Renal cortical epithelial cell (primary cell): ENCODE measurements around the gene YARS1. TPM values are rescaled to one million over a fixed set of nuclear protein-coding genes. Genes with fewer than 3 reads are reported as not detected.
A peak's percentile ranks its signal among the peaks of the same experiment; 100 is the strongest.

Source experiments
- DNase-seq: peaks from one replicate; pipeline ENCODE4 v3.0.0-alpha.2; 2011; ENCODE audit warnings: low read depth
- total RNA-seq: library from RNA; depleted of rRNA; stranded (reverse); fragments of >200 nt; gene quantifications from 2 replicates; pipeline ENCODE4 v1.2.3, GENCODE V29; 2014

The YARS1 gene
- total RNA-seq, 1 donor from 2014 or later, result 94.7 TPM

DNA sequence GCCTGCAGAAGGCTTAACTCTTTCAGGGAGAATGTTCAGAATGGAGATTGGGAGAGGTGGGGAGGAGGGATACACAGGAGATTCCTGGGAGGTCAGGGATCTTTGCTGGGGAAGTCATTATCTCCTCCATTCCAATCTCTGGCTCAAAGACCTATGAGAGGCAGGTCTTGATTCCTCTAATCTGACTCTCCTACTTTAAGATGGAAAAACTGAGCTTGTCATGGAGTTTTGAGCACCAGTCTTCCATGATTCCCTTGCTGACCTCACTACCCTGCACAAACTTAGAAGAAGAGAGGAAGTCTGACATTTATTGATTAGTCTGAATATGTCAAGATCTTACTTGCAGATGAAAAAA, 73.1 kb downstream of the YARS1 start:
- DNase-seq, result peak; percentile 36

DNA sequence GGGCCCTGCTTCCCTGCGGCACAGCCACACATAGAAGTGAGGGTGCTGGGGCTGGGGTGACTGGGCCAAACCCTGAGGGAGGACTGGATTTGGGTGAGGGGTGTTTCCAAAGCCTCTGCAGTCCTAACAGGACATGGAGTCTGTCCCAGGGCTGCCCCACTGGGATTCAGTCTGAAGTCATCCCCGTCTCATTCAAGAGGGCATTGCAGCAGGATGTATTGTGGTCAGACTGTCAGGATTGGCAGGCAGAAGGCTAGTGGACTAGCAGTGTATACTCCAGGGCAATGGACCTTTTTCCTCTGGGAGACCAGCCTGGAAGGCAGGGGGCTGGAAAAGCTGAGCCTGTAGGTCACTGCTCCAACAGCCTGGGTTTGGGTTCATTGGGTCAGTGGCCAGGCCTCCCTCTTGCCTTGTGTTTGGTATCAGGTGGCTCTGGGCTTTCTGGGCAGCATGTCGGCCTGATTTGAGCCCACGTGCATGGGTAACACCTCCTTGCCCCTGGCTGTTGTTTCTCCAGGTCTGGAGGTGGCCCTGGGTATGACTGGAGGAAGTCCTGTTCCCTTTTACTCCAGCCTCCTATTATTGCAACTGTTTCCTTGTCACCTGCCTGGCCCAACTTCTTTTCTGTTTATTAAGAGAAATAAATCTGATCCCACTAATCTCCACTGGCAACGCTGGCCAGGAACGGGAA, 73.6 kb downstream of the YARS1 start:
- peak; percentile 40 for DNase-seq

DNA sequence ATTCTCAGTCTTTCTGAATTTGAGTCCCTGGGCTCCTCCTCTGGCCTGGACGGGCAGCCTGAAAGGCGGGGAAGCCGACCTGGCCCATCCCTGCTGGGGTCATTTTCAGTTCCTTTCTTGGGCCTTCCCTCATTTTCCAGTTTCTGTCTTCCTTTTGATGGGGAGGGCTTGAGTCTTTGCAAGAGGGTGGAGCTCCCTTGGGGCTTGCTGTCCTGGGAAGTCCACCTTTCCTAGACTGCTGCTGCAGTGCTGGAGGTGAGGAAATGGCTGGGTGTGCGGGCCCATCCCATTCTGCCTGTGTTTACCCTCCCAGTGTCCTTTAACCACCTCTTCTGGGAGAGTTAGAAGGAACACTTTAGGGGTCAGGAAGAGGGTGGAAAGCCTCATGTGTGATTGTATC, 74.2 kb downstream of the YARS1 start:
- DNase-seq, result no peak

DNA sequence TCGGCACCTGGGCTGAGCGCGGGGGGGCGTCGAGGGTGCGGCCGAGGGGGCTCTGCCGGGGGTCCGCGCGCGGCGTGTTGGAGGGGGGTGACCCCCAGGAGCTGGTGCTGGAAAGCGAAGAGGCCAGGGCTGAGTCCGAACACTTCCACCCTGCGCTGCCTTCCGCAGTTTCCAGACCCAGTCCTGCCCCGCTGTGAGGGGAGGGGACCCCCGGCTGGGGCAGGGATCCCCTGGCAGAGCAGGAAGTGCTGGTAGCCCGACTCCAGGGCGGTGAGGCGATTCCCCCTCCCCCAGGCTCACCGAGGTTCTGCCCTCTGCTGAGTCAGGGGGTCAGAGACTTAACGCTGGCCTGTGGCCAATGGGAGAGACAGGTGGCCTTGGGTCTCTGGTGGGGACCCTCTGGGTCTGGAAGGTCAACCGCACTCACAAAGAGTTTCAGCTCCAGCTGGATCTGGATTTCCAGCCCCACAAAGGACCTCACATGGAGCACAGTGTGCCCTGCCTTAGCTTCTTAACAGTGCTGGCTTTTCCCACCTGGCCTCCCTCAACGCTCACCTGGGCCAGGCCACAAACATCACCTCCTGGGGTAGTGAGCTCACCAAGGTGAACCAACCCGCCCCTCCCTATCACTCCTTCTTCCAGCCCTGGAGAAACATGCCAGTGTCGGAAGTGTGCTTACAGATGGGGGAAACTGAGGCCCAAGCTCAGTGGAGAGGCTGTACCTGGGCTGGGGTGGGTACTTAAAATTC, 74.8 kb downstream of the YARS1 start:
- DNase-seq, result no peak

DNA sequence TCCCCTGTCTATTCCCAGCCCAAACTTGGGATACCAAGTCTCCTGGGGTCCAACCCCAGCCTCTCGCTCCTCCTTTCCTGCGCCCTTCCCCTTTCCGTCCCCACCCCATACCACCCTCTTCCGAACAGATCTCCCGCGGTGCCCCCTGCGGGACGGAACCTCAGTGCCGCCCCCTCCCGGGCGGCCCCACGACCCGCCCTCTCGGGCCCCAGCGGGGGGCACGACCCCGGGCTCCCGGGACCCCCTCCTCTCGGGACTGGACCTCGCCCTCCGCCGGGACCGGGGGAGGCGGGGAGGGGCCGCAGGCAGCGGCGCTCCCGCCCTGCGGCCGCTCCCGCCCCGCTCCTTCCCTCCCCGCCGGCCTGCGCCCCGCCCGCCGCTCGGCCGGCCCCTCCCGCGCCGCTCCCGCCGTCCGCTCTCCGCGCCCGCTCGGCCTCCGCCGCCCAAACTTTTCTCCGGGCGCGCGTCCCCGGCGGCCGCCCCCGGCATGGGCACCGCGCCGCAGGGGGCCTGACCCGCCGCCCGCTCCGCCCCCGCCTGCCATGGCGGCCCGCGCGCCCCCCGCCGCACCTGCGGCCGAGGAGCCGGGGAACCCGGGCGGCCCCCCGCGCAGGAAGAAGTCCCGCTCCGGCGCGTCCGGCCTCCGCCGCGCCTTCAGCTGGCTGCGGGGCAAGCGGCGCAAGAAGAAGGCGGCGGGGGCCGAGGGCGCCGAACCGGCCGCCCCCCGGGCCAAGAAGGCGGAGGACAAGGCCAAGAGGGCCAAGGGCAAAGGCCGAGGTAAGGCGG, 75.6 kb downstream of the YARS1 start:
- DNase-seq, result no peak

DNA sequence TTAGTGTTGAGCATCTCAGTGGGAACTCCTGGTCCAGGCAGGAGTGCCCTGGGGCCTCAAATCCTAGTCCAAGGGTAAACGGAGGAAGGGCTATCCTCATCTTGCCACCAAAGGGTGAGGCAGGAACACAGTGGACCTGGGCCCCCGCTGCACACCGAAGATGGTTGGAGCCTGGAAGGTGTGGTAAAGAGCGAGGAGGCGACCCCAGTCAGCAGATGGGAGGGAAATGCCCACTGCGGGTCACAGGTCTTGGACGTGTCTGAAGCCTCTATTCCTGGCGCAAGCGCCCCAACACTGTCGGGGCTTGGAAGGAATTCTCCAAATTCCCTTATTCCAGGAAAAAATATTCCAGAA, 76.1 kb downstream of the YARS1 start:
- no peak for DNase-seq

DNA sequence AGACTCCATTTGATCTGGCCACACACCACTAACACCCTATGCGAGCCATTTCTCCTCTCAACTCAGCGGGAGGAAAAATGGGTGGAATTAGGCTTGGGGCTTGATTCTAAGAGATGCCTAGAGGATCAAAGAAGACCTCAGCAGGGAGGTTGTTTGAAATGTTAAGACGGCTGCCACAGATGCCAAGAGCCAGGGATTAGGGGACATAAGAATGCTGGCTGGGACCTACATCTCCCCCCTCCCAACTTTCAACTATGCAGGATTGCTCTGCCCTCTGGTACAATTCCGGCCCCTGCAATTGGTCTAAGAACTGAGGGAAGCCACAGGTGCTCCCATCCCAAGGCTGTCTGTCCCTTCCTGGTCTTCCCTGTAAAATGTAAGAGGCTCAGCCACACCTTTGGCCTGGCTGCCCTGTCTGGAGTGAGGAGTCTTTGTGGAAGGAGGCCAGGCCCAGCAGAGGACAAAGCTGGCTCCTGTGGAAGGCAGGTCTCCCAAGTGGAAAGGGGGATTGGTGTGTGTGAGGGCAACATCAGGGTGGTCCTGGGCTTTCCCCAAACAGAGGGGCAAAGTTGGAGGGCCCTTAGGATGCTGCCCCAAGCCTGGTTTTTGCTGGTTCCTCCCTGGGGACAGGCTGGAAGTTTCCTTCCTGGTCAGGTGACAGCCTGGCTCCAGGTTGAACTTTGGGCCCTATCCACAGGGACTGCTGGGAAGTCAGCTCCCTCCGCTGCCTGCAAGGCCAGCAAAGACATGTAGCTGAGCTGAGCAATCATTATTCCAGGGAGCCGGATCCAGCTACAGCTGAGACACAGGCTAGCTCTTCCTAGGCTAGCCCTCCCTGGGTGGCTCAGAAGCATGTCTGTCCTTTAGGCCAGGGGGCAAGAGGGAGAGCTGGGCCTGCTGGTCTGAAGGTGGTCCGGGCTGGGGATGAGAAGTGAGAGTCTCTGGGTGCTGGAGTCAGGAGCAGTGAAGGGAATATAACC, 80.1 kb downstream of the YARS1 start:
- no peak for DNase-seq

DNA sequence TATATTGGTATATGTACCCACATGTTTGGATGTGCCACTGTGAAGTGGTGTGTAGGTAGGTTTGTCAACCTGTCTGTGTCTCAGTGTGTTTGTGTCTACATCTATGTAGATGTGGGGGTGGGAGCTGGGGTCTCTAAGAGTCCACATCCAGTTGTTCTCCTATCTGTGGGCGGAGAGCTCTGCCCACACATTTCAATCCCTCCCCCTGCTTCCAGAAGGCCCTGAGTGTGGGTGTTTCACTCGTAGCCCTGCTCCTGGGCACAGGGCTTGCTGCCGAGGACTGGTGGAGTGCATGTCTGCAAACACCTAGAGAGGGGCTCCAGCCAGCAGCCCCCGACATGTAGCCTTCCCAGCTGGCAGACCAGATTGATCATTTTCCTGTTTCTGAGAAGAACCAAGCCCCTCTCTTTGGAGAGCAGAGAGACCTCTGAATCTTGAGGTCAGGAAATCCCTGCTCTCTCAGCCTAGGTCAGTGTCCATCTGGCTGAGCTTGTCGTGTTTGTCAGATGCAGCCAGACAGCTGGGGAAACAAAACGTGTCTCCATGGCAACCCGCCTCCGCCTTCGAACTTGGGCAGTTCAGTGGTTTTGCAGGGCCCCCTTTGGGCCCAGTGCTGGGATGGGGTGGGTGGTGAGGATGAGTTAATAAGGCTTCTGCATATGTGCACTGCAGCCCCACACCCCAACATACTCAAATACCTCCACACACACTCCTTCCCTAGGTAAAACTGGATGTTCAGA, 83.4 kb downstream of the YARS1 start:
- DNase-seq, result no peak

DNA sequence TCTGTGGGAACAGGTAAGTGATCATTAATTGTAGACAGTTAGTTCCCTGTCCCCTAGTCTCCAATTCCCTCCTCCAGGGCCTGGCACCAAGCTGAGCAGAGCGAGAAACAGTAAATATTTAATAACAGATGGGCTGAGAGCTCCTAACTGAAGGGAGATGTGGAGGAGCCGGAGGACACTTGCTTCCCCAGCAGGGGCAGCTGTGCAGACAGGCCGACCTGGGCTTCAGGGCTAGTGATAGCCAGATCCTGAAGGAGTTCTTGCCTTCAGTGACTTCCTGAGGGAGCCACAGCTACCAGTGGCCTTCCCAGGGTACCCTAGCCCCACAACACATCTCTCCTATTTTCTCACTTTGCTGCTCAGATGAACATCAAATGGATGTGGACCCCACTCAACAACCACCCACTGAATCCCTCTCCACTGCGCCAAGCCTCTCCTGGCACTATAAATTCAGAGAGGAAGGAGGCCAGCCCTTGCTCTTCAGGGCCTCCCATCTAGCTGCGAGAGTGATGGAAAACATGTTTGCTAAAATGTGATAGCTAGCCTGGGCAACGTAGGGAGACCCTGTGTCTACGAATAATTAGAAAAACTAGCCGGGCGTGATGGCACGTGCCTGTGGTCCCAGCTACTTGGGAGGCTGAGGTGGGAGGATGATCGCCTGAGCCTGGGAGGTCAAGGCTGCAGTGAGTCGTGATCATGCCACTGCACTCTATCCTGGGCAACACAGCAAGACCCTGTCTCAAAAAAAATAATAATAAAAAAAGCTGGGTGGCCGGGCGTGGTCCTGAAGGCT, 87.7 kb downstream of the YARS1 start:
- no peak for DNase-seq

DNA sequence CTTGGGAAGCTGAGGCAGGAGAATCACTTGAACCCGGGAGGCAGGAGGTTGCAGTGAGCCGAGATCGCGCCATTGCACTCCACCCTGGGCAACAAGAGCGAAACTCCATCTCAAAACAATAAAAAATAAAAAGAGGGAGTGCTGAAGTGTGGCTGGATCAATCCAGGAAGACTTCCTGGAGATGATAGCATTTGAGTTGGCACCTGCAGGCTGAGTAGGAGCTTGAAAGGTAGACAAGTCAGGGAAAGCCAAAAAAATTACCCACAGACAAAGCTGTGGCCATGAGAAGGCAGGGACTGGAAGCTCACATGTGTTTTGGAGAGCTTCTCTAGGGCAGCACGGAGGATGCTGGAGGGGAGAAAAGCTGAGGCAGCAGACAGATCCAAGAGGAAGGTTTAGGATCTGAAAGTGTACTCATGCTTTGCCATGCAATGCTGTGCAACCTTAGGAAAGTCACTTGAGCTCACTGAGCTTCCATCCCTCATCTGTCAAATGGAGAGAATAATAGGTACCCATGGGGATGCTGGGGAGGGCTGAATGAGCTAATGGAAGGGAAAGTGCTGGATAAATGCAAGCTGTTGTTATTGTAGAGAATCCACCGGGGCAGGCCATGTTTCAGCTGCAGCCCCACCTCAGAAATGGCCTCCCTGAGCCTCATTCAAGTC, 88.6 kb downstream of the YARS1 start:
- DNase-seq, result no peak

DNA sequence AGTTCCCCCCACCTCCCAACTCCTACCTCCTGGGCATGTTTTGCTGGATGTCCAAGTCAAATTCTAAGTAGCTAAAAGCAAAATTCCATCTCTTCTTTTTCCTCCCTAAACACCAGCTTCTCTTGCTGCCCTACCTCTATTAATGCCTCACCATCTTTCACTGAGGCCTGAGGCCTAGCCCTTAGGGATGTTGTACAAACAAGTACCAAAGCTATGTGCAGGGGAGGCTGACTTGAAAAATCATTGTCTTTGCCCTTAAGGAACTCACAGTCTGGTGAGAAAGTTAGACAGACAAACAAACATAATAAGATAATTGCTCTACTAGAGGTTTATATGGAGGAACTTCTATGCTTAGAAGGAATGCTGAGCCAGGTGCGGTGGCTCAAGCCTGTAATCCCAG, 89.3 kb downstream of the YARS1 start:
- no peak for DNase-seq

DNA sequence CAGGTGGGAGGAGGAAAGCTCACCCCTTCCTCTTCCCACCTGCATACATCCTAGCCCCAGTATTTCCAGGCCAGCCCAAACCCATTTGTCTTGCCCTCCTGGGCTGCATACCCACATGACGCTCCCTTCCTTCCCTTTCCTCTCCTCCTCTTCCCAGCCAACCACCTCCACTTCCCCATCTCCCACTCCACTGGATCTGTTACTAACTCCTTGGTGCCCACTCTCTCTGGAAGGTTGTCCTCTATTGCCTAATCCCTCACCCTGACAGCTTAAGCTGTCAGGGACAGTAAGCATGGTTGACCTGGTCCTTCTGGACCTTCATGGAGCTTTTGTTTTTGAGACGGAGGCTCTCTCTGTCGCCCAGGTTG, 91.6 kb downstream of the YARS1 start:
- no peak for DNase-seq

Other genes with a start within 250 kb of the YARS1 start
- gene ZBTB8OS, start 166.8 kb downstream of the YARS1 start, total RNA-seq, result 50.9 and 51.1 TPM in 2 replicates
- gene RBBP4, start 166.2 kb downstream of the YARS1 start, total RNA-seq, result 163 and 253 TPM in 2 replicates
- 53.7 and 68.7 TPM in 2 replicates for gene SYNC, start 114.6 kb downstream of the YARS1 start, total RNA-seq
- 44.8 and 62.9 TPM in 2 replicates for gene S100PBP, start 295 bp upstream of the YARS1 start, total RNA-seq
- gene FNDC5, start 53.6 kb upstream of the YARS1 start, total RNA-seq, result 0.70 TPM in 1 of 2 replicates, not detected in the other
- gene HPCA, start 69.1 kb upstream of the YARS1 start, total RNA-seq, result 0.05 TPM in 1 of 2 replicates, not detected in the other
- 111 and 122 TPM in 2 replicates for gene TMEM54, start 84.0 kb upstream of the YARS1 start, total RNA-seq
- 21.0 and 23.4 TPM in 2 replicates for gene RNF19B, start 147.5 kb upstream of the YARS1 start, total RNA-seq
- 196 and 272 TPM in 2 replicates for gene AK2, start 219.5 kb upstream of the YARS1 start, total RNA-seq